ENCODE results near the gene IGF1. TPM values are rescaled to one million over a fixed set of nuclear protein-coding genes. Genes with fewer than 3 reads are reported as not detected.

The IGF1 gene
- total RNA-seq, 1 experiment from 2014 or later, result 0.42 TPM

DNA sequence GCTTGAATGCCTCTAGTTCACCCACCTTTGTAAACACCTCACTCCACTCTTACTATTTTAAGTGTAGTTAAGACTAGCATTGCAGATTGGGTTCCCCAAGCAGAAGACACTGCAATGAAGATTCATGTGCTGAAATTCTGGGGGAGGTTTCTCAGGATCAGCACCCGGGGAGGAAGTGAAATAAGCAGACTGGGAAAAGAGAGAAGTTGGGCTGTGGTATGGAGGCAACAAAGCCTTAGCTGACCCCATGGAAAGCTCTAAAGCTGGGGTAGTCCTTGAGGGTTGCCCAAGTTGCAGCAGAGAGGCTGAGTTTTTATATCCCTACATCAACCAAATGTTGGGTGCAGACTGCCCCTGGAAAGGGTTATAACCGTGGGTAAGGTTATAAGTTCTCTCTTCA lies 23.9 kb upstream of the IGF1 start:
- ATAC-seq (no peak), DNase-seq (ENCODE audit: low read depth, low spot score) (no peak)
- ChIA-PET RAD21 (ENCODE audit: low non-redundant PET in 1 of 2, low total read pairs in 2 of 2, uncharacterized antibody in 2 of 2, unreplicated experiment in 2 of 2) (no interaction called here), POLR2A (no interaction called here), CTCF (no interaction called here)
- H3K4me1 ChIP-seq (ENCODE audit: control insufficient read depth in 1 of 2, insufficient read depth in 2 of 2, low read length in 2 of 2), result no peaks in the 10 kb centered on the region
- H3K36me3 ChIP-seq (ENCODE audit: control insufficient read depth in 1 of 2, insufficient read depth in 2 of 2, low read length in 2 of 2), result no peaks in the 10 kb centered on the region
- no peak overlapping the region for H3K4me2 ChIP-seq (ENCODE audit: low read length)
- H3K27ac ChIP-seq (ENCODE audit: low read depth, low read length), result no peak overlapping the region
- H3K9me3 ChIP-seq (ENCODE audit: control insufficient read depth in 1 of 2, insufficient read depth in 1 of 2, low read depth in 1 of 2, low read length in 2 of 2), result no peaks in the 10 kb centered on the region
- intact Hi-C loops (cut with micrococcal nuclease), result no loop called here
- H4K20me1 ChIP-seq (ENCODE audit: insufficient read depth), result no peaks in the 10 kb centered on the region
- no peaks in the 10 kb centered on the region for H3K9me2 ChIP-seq (ENCODE audit: insufficient read depth)
- BruUV-seq (replicated peaks), result no TSS peak
- H3K79me2 ChIP-seq (ENCODE audit: insufficient read depth, low read length), result no peaks in the 10 kb centered on the region
- no peak overlapping the region for H3K9ac ChIP-seq (ENCODE audit: low read length)
- TF ChIP-seq, protein P1, sequence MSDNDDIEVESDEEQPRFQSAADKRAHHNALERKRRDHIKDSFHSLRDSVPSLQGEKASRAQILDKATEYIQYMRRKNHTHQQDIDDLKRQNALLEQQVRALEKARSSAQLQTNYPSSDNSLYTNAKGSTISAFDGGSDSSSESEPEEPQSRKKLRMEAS (IDR thresholded peaks at IDR 0.05), result no peak
- TF ChIP-seq POLR2AphosphoS5 (IDR thresholded peaks at IDR 0.05; ENCODE audit: low read depth, low read length) (no peak), SIN3A (IDR thresholded peaks at IDR 0.05; ENCODE audit: low read depth) (no peak), RAD21 (IDR thresholded peaks at IDR 0.05; ENCODE audit: low read depth) (no peak), EZH2 (IDR thresholded peaks at IDR 0.05) (no peak), ELF1 (IDR thresholded peaks at IDR 0.05; ENCODE audit: borderline replicate concordance, low read depth) (no peak), CBX3 (IDR thresholded peaks at IDR 0.05; ENCODE audit: low read depth) (no peak), YY1 (IDR thresholded peaks at IDR 0.05; ENCODE audit: extremely low read depth, insufficient replicate concordance, low read depth, low read length) (no peak), ZFX (IDR thresholded peaks at IDR 0.05) (no peak), JUND (IDR thresholded peaks at IDR 0.05) (no peak), EGR1 (IDR thresholded peaks at IDR 0.05; ENCODE audit: low read depth) (no peak), ZNF274 (IDR thresholded peaks at IDR 0.05; ENCODE audit: low read depth, low read length) (no peak), SP1 (IDR thresholded peaks at IDR 0.05; ENCODE audit: low read depth) (no peak), POLR2A (IDR thresholded peaks at IDR 0.05; ENCODE audit: borderline replicate concordance, extremely low read depth, insufficient read depth, insufficient read length) (no peak), CEBPB (IDR thresholded peaks at IDR 0.05; ENCODE audit: low read depth) (no peak)
- TF ChIP-seq, protein P2, sequence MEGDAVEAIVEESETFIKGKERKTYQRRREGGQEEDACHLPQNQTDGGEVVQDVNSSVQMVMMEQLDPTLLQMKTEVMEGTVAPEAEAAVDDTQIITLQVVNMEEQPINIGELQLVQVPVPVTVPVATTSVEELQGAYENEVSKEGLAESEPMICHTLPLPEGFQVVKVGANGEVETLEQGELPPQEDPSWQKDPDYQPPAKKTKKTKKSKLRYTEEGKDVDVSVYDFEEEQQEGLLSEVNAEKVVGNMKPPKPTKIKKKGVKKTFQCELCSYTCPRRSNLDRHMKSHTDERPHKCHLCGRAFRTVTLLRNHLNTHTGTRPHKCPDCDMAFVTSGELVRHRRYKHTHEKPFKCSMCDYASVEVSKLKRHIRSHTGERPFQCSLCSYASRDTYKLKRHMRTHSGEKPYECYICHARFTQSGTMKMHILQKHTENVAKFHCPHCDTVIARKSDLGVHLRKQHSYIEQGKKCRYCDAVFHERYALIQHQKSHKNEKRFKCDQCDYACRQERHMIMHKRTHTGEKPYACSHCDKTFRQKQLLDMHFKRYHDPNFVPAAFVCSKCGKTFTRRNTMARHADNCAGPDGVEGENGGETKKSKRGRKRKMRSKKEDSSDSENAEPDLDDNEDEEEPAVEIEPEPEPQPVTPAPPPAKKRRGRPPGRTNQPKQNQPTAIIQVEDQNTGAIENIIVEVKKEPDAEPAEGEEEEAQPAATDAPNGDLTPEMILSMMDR (IDR thresholded peaks at IDR 0.05 in 2 of 3, conservative IDR thresholded peaks at IDR 0.05 in 1 of 3; ENCODE audit: borderline replicate concordance in 1 of 3, insufficient read depth in 1 of 3, low read depth in 2 of 3, low read length in 2 of 3), result no peak
- TF ChIP-seq, protein P3, sequence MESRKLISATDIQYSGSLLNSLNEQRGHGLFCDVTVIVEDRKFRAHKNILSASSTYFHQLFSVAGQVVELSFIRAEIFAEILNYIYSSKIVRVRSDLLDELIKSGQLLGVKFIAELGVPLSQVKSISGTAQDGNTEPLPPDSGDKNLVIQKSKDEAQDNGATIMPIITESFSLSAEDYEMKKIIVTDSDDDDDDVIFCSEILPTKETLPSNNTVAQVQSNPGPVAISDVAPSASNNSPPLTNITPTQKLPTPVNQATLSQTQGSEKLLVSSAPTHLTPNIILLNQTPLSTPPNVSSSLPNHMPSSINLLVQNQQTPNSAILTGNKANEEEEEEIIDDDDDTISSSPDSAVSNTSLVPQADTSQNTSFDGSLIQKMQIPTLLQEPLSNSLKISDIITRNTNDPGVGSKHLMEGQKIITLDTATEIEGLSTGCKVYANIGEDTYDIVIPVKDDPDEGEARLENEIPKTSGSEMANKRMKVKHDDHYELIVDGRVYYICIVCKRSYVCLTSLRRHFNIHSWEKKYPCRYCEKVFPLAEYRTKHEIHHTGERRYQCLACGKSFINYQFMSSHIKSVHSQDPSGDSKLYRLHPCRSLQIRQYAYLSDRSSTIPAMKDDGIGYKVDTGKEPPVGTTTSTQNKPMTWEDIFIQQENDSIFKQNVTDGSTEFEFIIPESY (IDR thresholded peaks at IDR 0.05; ENCODE audit: extremely low read depth, insufficient replicate concordance, low read length), result no peak
- TF ChIP-seq, protein P4, sequence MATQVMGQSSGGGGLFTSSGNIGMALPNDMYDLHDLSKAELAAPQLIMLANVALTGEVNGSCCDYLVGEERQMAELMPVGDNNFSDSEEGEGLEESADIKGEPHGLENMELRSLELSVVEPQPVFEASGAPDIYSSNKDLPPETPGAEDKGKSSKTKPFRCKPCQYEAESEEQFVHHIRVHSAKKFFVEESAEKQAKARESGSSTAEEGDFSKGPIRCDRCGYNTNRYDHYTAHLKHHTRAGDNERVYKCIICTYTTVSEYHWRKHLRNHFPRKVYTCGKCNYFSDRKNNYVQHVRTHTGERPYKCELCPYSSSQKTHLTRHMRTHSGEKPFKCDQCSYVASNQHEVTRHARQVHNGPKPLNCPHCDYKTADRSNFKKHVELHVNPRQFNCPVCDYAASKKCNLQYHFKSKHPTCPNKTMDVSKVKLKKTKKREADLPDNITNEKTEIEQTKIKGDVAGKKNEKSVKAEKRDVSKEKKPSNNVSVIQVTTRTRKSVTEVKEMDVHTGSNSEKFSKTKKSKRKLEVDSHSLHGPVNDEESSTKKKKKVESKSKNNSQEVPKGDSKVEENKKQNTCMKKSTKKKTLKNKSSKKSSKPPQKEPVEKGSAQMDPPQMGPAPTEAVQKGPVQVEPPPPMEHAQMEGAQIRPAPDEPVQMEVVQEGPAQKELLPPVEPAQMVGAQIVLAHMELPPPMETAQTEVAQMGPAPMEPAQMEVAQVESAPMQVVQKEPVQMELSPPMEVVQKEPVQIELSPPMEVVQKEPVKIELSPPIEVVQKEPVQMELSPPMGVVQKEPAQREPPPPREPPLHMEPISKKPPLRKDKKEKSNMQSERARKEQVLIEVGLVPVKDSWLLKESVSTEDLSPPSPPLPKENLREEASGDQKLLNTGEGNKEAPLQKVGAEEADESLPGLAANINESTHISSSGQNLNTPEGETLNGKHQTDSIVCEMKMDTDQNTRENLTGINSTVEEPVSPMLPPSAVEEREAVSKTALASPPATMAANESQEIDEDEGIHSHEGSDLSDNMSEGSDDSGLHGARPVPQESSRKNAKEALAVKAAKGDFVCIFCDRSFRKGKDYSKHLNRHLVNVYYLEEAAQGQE (IDR thresholded peaks at IDR 0.05; ENCODE audit: low read depth), result no peak
- TF ChIP-seq, protein P5, sequence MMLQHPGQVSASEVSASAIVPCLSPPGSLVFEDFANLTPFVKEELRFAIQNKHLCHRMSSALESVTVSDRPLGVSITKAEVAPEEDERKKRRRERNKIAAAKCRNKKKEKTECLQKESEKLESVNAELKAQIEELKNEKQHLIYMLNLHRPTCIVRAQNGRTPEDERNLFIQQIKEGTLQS (IDR thresholded peaks at IDR 0.05), result no peak
- no peak overlapping the region for H2AFZ ChIP-seq (ENCODE audit: low read depth, low read length, poor library complexity, severe bottlenecking)
- H3K27me3 ChIP-seq (ENCODE audit: insufficient read depth, low read length), result peaks cover 8% of the 10 kb centered on the region; the same call in 1 of the 2 replicates
- H3K4me3 ChIP-seq (replicated peaks in 1 of 2; ENCODE audit: low read depth in 1 of 2, low read length in 2 of 2), result no peak overlapping the region
